Endothelial cell of umbilical vein (primary cell): ENCODE results near the gene GABARAPL1. TPM values are rescaled to one million over a fixed set of nuclear protein-coding genes. Genes with fewer than 3 reads are reported as not detected.

Experiments
- BruUV-seq: library from RNA; stranded (reverse); fragments of 400-500 nt; replicated peaks from 2 replicates; lab custom pipeline; 2021; lab: Mats Ljungman, UMichigan
- CTCF ChIA-PET: fragments of 300-600, 350-600 bp; sonication (Branson Sonifier 250); formaldehyde crosslinking; loops from one replicate; lab custom pipeline; 2021; ENCODE audit warnings: antibody characterized with exemption, inconsistent platforms; lab: Charles Lee
- POLR2A ChIA-PET: fragments of 300-600, 350-600 bp; sonication (Branson Sonifier 250); formaldehyde crosslinking; loops from one replicate; lab custom pipeline; 2021; ENCODE audit warnings: antibody characterized with exemption, inconsistent platforms; lab: Charles Lee
- DNase-seq: peaks from one replicate; pipeline ENCODE4 v3.0.0-alpha.2; 2011; ENCODE audit warnings: low read depth, low spot score
- FAIRE-seq: peaks from 2 replicates; lab custom pipeline; 2011; peaks lifted over from hg19 to GRCh38; lab: Jason Lieb, UNC
- H2AFZ ChIP-seq: 2 replicates; pipeline ENCODE4 v1.6.0; 2012; ENCODE audit warnings: low read depth, low read length, control low read depth, inconsistent platforms
- H3K27ac ChIP-seq: 2 replicates; pipeline ENCODE4 v1.5.1; 2011; ENCODE audit warnings: low read depth, mild to moderate bottlenecking, control low read depth, low read length, moderate library complexity; ENCODE audit not compliant: insufficient read depth
- H3K27me3 ChIP-seq, 2 experiments: 2 replicates each; pipeline versions ENCODE4 v1.6.0 to v1.6.1; 2011; ENCODE audit warnings: low read length in 2 of 2, mixed read lengths in 1 of 2; ENCODE audit not compliant: control insufficient read depth in 2 of 2, insufficient read depth in 2 of 2
- H3K36me3 ChIP-seq, 2 experiments: 2 replicates in 1 of 2; 3 replicates in 1 of 2; pipeline ENCODE4 v1.5.1; 2011; ENCODE audit warnings: low read length in 2 of 2, mild to moderate bottlenecking in 1 of 2, moderate library complexity in 1 of 2; ENCODE audit not compliant: control insufficient read depth in 2 of 2, insufficient read depth in 2 of 2; ENCODE audit errors: extremely low read depth in 1 of 2
- H3K4me1 ChIP-seq: 3 replicates; pipeline ENCODE4 v1.5.1; 2011; ENCODE audit warnings: mild to moderate bottlenecking, low read length; ENCODE audit not compliant: control insufficient read depth, insufficient read depth; ENCODE audit errors: extremely low read depth
- H3K4me2 ChIP-seq: 2 replicates; pipeline ENCODE4 v1.6.1; 2011; ENCODE audit warnings: low read length, control low read depth, mixed read lengths; ENCODE audit not compliant: insufficient read depth
- H3K4me3 ChIP-seq, 3 experiments: fragments of 200-600 bp in 1 of 3; sonication (generic), shearing (Covaris generic) in 1 of 3; replicated peaks in 1 of 3; 2 replicates each; pipeline ENCODE4 v1.5.1; 2011 to 2016; ENCODE audit warnings: control low read depth in 3 of 3, low read length in 3 of 3, mild to moderate bottlenecking in 2 of 3, inconsistent platforms in 1 of 3, low read depth in 1 of 3, moderate library complexity in 1 of 3; ENCODE audit not compliant: insufficient read depth in 1 of 3
- H3K79me2 ChIP-seq: 2 replicates; pipeline ENCODE4 v1.6.0; 2012; ENCODE audit warnings: low read length, inconsistent platforms; ENCODE audit not compliant: control insufficient read depth, insufficient read depth
- H3K9ac ChIP-seq: replicated peaks from 2 replicates; pipeline ENCODE3; 2011; ENCODE audit warnings: low read length, control low read depth; ENCODE audit not compliant: insufficient read depth; ENCODE audit errors: extremely low read depth
- H3K9me1 ChIP-seq: replicated peaks from 3 replicates; pipeline ENCODE4 v1.6.0; 2011; ENCODE audit warnings: mild to moderate bottlenecking, low read length; ENCODE audit not compliant: control insufficient read depth, insufficient read depth; ENCODE audit errors: extremely low read depth
- H3K9me3 ChIP-seq: replicated peaks from 2 replicates; pipeline ENCODE4 v1.5.1; 2012; ENCODE audit warnings: low read length, inconsistent platforms; ENCODE audit not compliant: control insufficient read depth, insufficient read depth
- H4K20me1 ChIP-seq: replicated peaks from 2 replicates; pipeline ENCODE3; 2011; ENCODE audit warnings: mild to moderate bottlenecking, low read length; ENCODE audit not compliant: control insufficient read depth, insufficient read depth; ENCODE audit errors: extremely low read depth
- CTCF ChIP-seq, 2 donors: IDR thresholded peaks; 1 replicate in 1 of 2; 2 replicates in 1 of 2; pipeline ENCODE4 v1.5.1; 2011; ENCODE audit warnings: low read length in 2 of 2, mild to moderate bottlenecking in 2 of 2, moderate library complexity in 2 of 2, control low read depth in 1 of 2, inconsistent platforms in 1 of 2, low read depth in 1 of 2; ENCODE audit not compliant: insufficient read depth in 1 of 2; ENCODE audit errors: extremely low read depth in 1 of 2
- EZH2 ChIP-seq: IDR thresholded peaks from 2 replicates; pipeline ENCODE4 v1.6.1; 2012; ENCODE audit warnings: borderline replicate concordance, low read depth, mild to moderate bottlenecking, moderate library complexity, low read length, inconsistent platforms; ENCODE audit not compliant: severe bottlenecking
- FOS ChIP-seq: IDR thresholded peaks from 2 replicates; pipeline ENCODE4 v1.6.1; 2011; ENCODE audit warnings: mild to moderate bottlenecking, low read length, moderate library complexity, borderline replicate concordance; ENCODE audit not compliant: insufficient read depth
- GATA2 ChIP-seq: IDR thresholded peaks from 2 replicates; pipeline ENCODE4 v1.7.0; 2011; ENCODE audit warnings: low read depth, mild to moderate bottlenecking, moderate library complexity, mixed read lengths, low read length; ENCODE audit not compliant: insufficient read length, insufficient read depth
- JUN ChIP-seq: IDR thresholded peaks from 2 replicates; pipeline ENCODE4 v1.6.1; 2011; ENCODE audit warnings: borderline replicate concordance, low read depth; ENCODE audit not compliant: insufficient read length, insufficient read depth
- MAX ChIP-seq: IDR thresholded peaks from 2 replicates; pipeline ENCODE4 v1.6.1; 2011; ENCODE audit not compliant: insufficient read depth, insufficient read length
- MYC ChIP-seq: IDR thresholded peaks from one replicate; pipeline ENCODE4 v1.6.1; 2011; ENCODE audit warnings: mild to moderate bottlenecking, low read depth, low read length
- POLR2A ChIP-seq: IDR thresholded peaks from 2 replicates; pipeline ENCODE4 v1.6.1; 2012; ENCODE audit warnings: low read depth, mild to moderate bottlenecking, control low read depth, low read length
- POLR2AphosphoS5 ChIP-seq: IDR thresholded peaks from 2 replicates; pipeline ENCODE4 v1.6.1; 2012; ENCODE audit warnings: low read depth, mild to moderate bottlenecking, control low read depth, low read length, moderate library complexity; ENCODE audit not compliant: insufficient read depth
- dilution Hi-C: fragments of 300-500 bp; cut with MboI; formaldehyde crosslinking; loops from one replicate; pipeline ENCODE4 v1.15.0; 2019; ENCODE audit warnings: low sequenced_read_pairs; ENCODE audit not compliant: extremely low pct_ligation_motif_present
- intact Hi-C: fragments of 100-400 bp; cut with micrococcal nuclease; formaldehyde crosslinking; loops from one replicate; pipeline ENCODE4 v1.10.0; 2022
- polyA plus RNA-seq, 4 experiments: library from polyadenylated mRNA; depleted of rRNA in 3 of 4; stranded (reverse) in 3 of 4; unstranded in 1 of 4; fragments of >200 nt; gene quantifications; 2 replicates each; pipeline versions ENCODE4 v1.2.1 to v1.2.3, GENCODE V29; 2011 to 2012; ENCODE audit warnings: missing spikeins in 1 of 4
- total RNA-seq: library from RNA; stranded (reverse); gene quantifications from 2 replicates; pipeline ENCODE4 v1.2.3, GENCODE V29; 2021

Gene GABARAPL1
- total and polyA plus RNA-seq, 2 donors (not counting 3 experiments of a cell fraction or from before 2014, with no cell fraction given) = 59.4 to 65.6 TPM

DNA sequence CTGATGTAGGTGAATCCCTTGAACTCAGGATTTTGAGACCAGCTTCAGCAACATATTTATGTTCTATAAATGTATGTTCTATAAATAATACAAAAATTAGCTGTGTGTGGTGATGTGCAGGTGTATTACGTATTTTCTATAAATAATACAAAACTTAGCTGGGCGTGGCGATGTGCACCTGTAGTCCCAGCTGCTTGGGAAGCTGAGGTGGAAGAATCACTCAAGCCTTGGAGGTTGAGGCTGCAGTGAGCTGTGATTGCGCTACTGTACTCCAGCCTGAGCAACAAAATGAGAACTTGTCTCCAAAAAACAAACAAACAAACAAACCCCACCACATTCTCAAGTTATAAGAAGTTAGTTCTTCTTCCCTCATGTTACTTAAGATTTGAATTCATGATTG, 39.5 kb downstream of the GABARAPL1 start:
- no peak overlapping the region for H3K27ac ChIP-seq
- H3K9me1 ChIP-seq = no peaks in the 10 kb centered on the region
- TF ChIP-seq POLR2AphosphoS5 (no peak), MYC (no peak), POLR2A (no peak), MAX (no peak), CTCF (IDR thresholded peaks at IDR 0.05; ENCODE audit: extremely low read depth in 1 of 2, insufficient read depth in 1 of 2, low read depth in 1 of 2, low read length in 2 of 2) (no peak)
- H3K9ac ChIP-seq = no peak overlapping the region
- ChIA-PET POLR2A (no interaction called here), CTCF (interaction anchor here (0.7 to 2.0 kb wide), 2 partner anchors 78 to 310 kb away, joined by 3 to 5 read pairs; no protein-coding TSS in a partner anchor)
- H3K4me2 ChIP-seq = no peak overlapping the region
- H3K36me3 ChIP-seq = no peaks in the 10 kb centered on the region
- no TSS peak for BruUV-seq
- no peaks in the 10 kb centered on the region for H3K4me1 ChIP-seq
- dilution Hi-C loops (no loop called here), intact Hi-C loops (no loop called here)
- FAIRE-seq (no peak), DNase-seq (no peak)
- no peaks in the 10 kb centered on the region for H3K27me3 ChIP-seq
- H3K4me3 ChIP-seq = no peak overlapping the region
- H2AFZ ChIP-seq = no peak overlapping the region
- H4K20me1 ChIP-seq = no peaks in the 10 kb centered on the region
- no peaks in the 10 kb centered on the region for H3K79me2 ChIP-seq
- no peaks in the 10 kb centered on the region for H3K9me3 ChIP-seq

- Histone ChIP-seq H3K79me2 (no peaks in the 10 kb centered on the region), H3K27ac (no peak overlapping the region), H3K9me1 (no peaks in the 10 kb centered on the region), H3K9me3 (no peaks in the 10 kb centered on the region), H3K4me2 (no peak overlapping the region), H3K36me3 (no peaks in the 10 kb centered on the region), H3K9ac (no peak overlapping the region), H4K20me1 (no peaks in the 10 kb centered on the region), H2AFZ (no peak overlapping the region), H3K27me3 (no peaks in the 10 kb centered on the region), H3K4me1 (no peaks in the 10 kb centered on the region), H3K4me3 (no peak overlapping the region)
- intact Hi-C loops (no loop called here), dilution Hi-C loops (no loop called here)
- no peak for TF ChIP-seq GATA2
- no peak for TF ChIP-seq JUN
- TF ChIP-seq MAX = no peak
- no peak for TF ChIP-seq EZH2
- TF ChIP-seq MYC = no peak
- TF ChIP-seq POLR2A = no peak
- TF ChIP-seq FOS = no peak
- no peak for TF ChIP-seq POLR2AphosphoS5
- TF ChIP-seq CTCF (IDR thresholded peaks at IDR 0.05; ENCODE audit: extremely low read depth in 1 of 2, insufficient read depth in 1 of 2, low read depth in 1 of 2, low read length in 2 of 2) = no peak
- FAIRE-seq = no peak
- ChIA-PET CTCF (no interaction called here), POLR2A (no interaction called here)
- no peak for DNase-seq
- BruUV-seq = no TSS peak
These were observed 43.4 kb downstream of the GABARAPL1 start for GRCh38 chr12:10256064-10256463.
